Psoas muscle (tissue), 8 donors: Measurements from ENCODE around the gene MZB1. TPM values are rescaled to one million over a fixed set of nuclear protein-coding genes. Genes with fewer than 3 reads are reported as not detected.

Experiments
- ATAC-seq, 4 donors: fragments of 200-7000 bp; cut with Tn5 transposase; one replicate each; pipeline ENCODE4 v1.9.1; 2020; ENCODE audit warnings: moderate library complexity in 3 of 4, mild to moderate bottlenecking in 2 of 4
- DNase-seq, 2 donors: peaks; one replicate each; pipeline ENCODE4 v3.0.0-alpha.2; 2020
- H3K27ac ChIP-seq: fragments of 200-600 bp; one replicate; pipeline ENCODE4 v1.8.0; 2022
- H3K27me3 ChIP-seq, 3 donors: fragments of 200-600 bp in 1 of 3; one replicate each; pipeline versions ENCODE4 v1.6.1 to v1.8.0; 2013 to 2022; ENCODE audit warnings: low read length in 2 of 3, mild to moderate bottlenecking in 2 of 3, moderate library complexity in 1 of 3; ENCODE audit not compliant: insufficient read depth in 3 of 3
- H3K36me3 ChIP-seq, 2 donors: fragments of 200-600 bp in 1 of 2; one replicate each; pipeline versions ENCODE4 v1.6.1 to v1.8.0; 2013 to 2022; ENCODE audit warnings: low read depth in 1 of 2, mild to moderate bottlenecking in 1 of 2, moderate library complexity in 1 of 2; ENCODE audit not compliant: insufficient read depth in 1 of 2
- H3K4me1 ChIP-seq: fragments of 200-600 bp; one replicate; pipeline ENCODE4 v1.8.0; 2022
- H3K4me3 ChIP-seq: fragments of 200-600 bp; one replicate; pipeline ENCODE4 v1.8.0; 2022; ENCODE audit warnings: mild to moderate bottlenecking
- H3K9me3 ChIP-seq: fragments of 200-600 bp; one replicate; pipeline ENCODE4 v1.8.0; 2022
- CTCF ChIP-seq: fragments of 200-600 bp; IDR thresholded peaks from one replicate; pipeline ENCODE4 v1.8.0; 2022; ENCODE audit warnings: antibody characterized with exemption
- WGBS, 3 donors: extraction: QIAGEN DNeasy Blood & Tissue Kit; methylation state at CpG; one replicate each; pipeline versions ENCODE4 v1.1.6 to v1.1.7; 2013; 5-methylcytosine and 5-hydroxymethylcytosine counted together
- intact Hi-C, 2 donors: fragments of 100-400 bp; cut with DNase I; formaldehyde crosslinking; loops; one replicate each; pipeline versions ENCODE4 v1.11.0 to v1.14.2; 2022
- polyA plus RNA-seq, 3 donors: library from polyadenylated mRNA; stranded (reverse); fragments of 200-250 nt; gene quantifications; one replicate each; pipeline ENCODE4 v1.2.3, GENCODE V29; 2013
- total RNA-seq, 4 donors: library from RNA; stranded (reverse); fragmentation: NEBNext Ultra II Directional in 2 of 4; extraction: Animal tissue kit (Norgen Biotek cat#: 25700) in 2 of 4; gene quantifications; one replicate each; pipeline versions ENCODE4 v1.2.1 to v1.2.4, GENCODE V29; 2021 to 2023
- donor health status: healthy with polysubstance abuse.
- donor health status: DM: no; HTN: no; CAD: no; lungs with moderate emphysema.
- donor health status: Bipolar disorder and iron deficiency.
- donor health status: healthy.
- donor health status: DM: yes; HTN: yes; CAD: no.
- donor health status: DM: no; HTN: no; CAD: no.
- donor health status: DM: no; HTN: no; CAD: no.
- donor health status: DM: yes; HTN: yes; CAD: no.

MZB1 gene
- total and polyA plus RNA-seq, 7 donors: 0.03 to 1.2 (median 0.57) TPM

- no peaks in the 10 kb centered on the region for H3K36me3 ChIP-seq
- intact Hi-C loops: no loop called here
- H3K27me3 ChIP-seq: no peaks in the 10 kb centered on the region
- WGBS, 3 donors: 82 to 84% (median 84%) methylated on average over 15 of the region's 15 CpGs
- no peak overlapping the region for H3K4me3 ChIP-seq
- DNase-seq: no peak
- no peak for TF ChIP-seq CTCF
- H3K27ac ChIP-seq: no peak overlapping the region
- ATAC-seq: no peak
- H3K9me3 ChIP-seq: no peaks in the 10 kb centered on the region
- peaks cover 10% of the 10 kb centered on the region for H3K4me1 ChIP-seq
These were observed 9.9 kb downstream of the MZB1 start for GRCh38 chr5:139379626-139380449.

GRCh38 chr5:139378941-139379361, 10.8 kb downstream of the MZB1 start:
- 85 to 88% (median 85%) methylated on average over 13 of the region's 13 CpGs for WGBS, 3 donors
- H3K36me3 ChIP-seq: no peaks in the 10 kb centered on the region
- H3K27me3 ChIP-seq: no peaks in the 10 kb centered on the region
- H3K4me3 ChIP-seq: no peak overlapping the region
- H3K9me3 ChIP-seq: no peaks in the 10 kb centered on the region
- DNase-seq: no peak
- no peak overlapping the region for H3K27ac ChIP-seq
- no peak for TF ChIP-seq CTCF
- intact Hi-C loops: no loop called here
- peaks cover 17% of the 10 kb centered on the region for H3K4me1 ChIP-seq
- no peak for ATAC-seq

GRCh38 chr5:139378101-139378825, 11.4 kb downstream of the MZB1 start:
- H3K36me3 ChIP-seq: no peaks in the 10 kb centered on the region
- no peak overlapping the region for H3K27ac ChIP-seq
- H3K9me3 ChIP-seq: no peaks in the 10 kb centered on the region
- 72 to 76% (median 73%) methylated on average over 45 to 47 of the region's 47 CpGs for WGBS, 3 donors
- intact Hi-C loops: no loop called here
- no peak for TF ChIP-seq CTCF
- peaks cover 23% of the 10 kb centered on the region for H3K4me1 ChIP-seq
- H3K27me3 ChIP-seq: no peaks in the 10 kb centered on the region
- no peak for DNase-seq
- H3K4me3 ChIP-seq: no peak overlapping the region
- no peak for ATAC-seq

- ATAC-seq (no peak), DNase-seq (no peak)
- peaks cover 0 to 2% of the 10 kb centered on the region in 2 donors for H3K36me3 ChIP-seq
- no peaks in the 10 kb centered on the region for H3K9me3 ChIP-seq
- TF ChIP-seq CTCF: no peak
- WGBS, 3 donors: 34 to 71% (median 36%) methylated on average over 3 of the region's 3 CpGs
- no peak overlapping the region for H3K27ac ChIP-seq
- no peak overlapping the region for H3K4me3 ChIP-seq
- intact Hi-C loops: no loop called here
- H3K4me1 ChIP-seq: peaks cover 29% of the 10 kb centered on the region
- H3K27me3 ChIP-seq: no peaks in the 10 kb centered on the region
These were observed 12.5 kb downstream of the MZB1 start for GRCh38 chr5:139377226-139377625.
